Measurements from ENCODE around the gene RXRA. TPM values are rescaled to one million over a fixed set of nuclear protein-coding genes. Genes with fewer than 3 reads are reported as not detected.

Gene RXRA
- total RNA-seq, 1 experiment from 2014 or later = 31.6 TPM

- peaks cover 21% of the 10 kb centered on the region for H3K4me1 ChIP-seq (ENCODE audit: control insufficient read depth, insufficient read depth, low read length)
- no peaks in the 10 kb centered on the region for H3K36me3 ChIP-seq (ENCODE audit: control insufficient read depth, insufficient read depth, low read length)
- H3K27ac ChIP-seq (ENCODE audit: low read length) = peak overlapping the region; percentile 59
- CTCF ChIA-PET = no interaction called here
- TF ChIP-seq CTCF (IDR thresholded peaks at IDR 0.05) (no peak), POLR2AphosphoS5 (IDR thresholded peaks at IDR 0.05; ENCODE audit: low read depth, low read length) (no peak), TCF7L2 (IDR thresholded peaks at IDR 0.05; ENCODE audit: low read depth, low read length) (no peak), REST (IDR thresholded peaks at IDR 0.05; ENCODE audit: insufficient read depth in 1 of 2, low read depth in 2 of 2, low read length in 1 of 2) (no peak), SIN3A (IDR thresholded peaks at IDR 0.05; ENCODE audit: borderline replicate concordance, insufficient read depth, low read depth, low read length) (no peak)
- in situ Hi-C loops (cut with HindIII; ENCODE audit: low pct_unique_long_range_greater_than_20kb, low sequenced_read_pairs) (no loop called here), intact Hi-C loops (cut with micrococcal nuclease; ENCODE audit: unreplicated experiment) (no loop called here)
- peak; percentile 7; the same call in 1 of the 2 replicates for ATAC-seq
- H3K27me3 ChIP-seq (ENCODE audit: control insufficient read depth, insufficient read depth, low read length) = no peaks in the 10 kb centered on the region
- no peak overlapping the region for H3K4me3 ChIP-seq (ENCODE audit: low read depth in 2 of 2, low read length in 2 of 2)
- POLR2A ChIA-PET = no interaction called here
- no TSS peak for BruUV-seq (replicated peaks)
- no peak for DNase-seq (ENCODE audit: low read depth, low spot score)
- no peaks in the 10 kb centered on the region for H3K9me3 ChIP-seq (ENCODE audit: control insufficient read depth, insufficient read depth, low read depth, low read length)
Observed at GRCh38 chr9:134339183-134339806, 13.0 kb downstream of the RXRA start.

- DNase-seq (ENCODE audit: low read depth, low spot score) = no peak
- Histone ChIP-seq H3K27ac (ENCODE audit: low read length) (no peak overlapping the region), H3K27me3 (ENCODE audit: control insufficient read depth, insufficient read depth, low read length) (no peaks in the 10 kb centered on the region), H3K36me3 (ENCODE audit: control insufficient read depth, insufficient read depth, low read length) (no peaks in the 10 kb centered on the region), H3K9me3 (ENCODE audit: control insufficient read depth, insufficient read depth, low read depth, low read length) (no peaks in the 10 kb centered on the region), H3K4me1 (ENCODE audit: control insufficient read depth, insufficient read depth, low read length) (peaks cover 21% of the 10 kb centered on the region), H3K4me3 (ENCODE audit: low read depth in 2 of 2, low read length in 2 of 2) (no peak overlapping the region)
- no peak for ATAC-seq
- POLR2A ChIA-PET = no interaction called here
- TF ChIP-seq CTCF (IDR thresholded peaks at IDR 0.05) = no peak
- TF ChIP-seq TCF7L2 (IDR thresholded peaks at IDR 0.05; ENCODE audit: low read depth, low read length) = no peak
- TF ChIP-seq POLR2AphosphoS5 (IDR thresholded peaks at IDR 0.05; ENCODE audit: low read depth, low read length) = no peak
- no peak for TF ChIP-seq SIN3A (IDR thresholded peaks at IDR 0.05; ENCODE audit: borderline replicate concordance, insufficient read depth, low read depth, low read length)
- no peak for TF ChIP-seq REST (IDR thresholded peaks at IDR 0.05; ENCODE audit: insufficient read depth in 1 of 2, low read depth in 2 of 2, low read length in 1 of 2)
- BruUV-seq (replicated peaks) = no TSS peak
- intact Hi-C loops (cut with micrococcal nuclease; ENCODE audit: unreplicated experiment) (no loop called here), in situ Hi-C loops (cut with HindIII; ENCODE audit: low pct_unique_long_range_greater_than_20kb, low sequenced_read_pairs) (no loop called here)
- CTCF ChIA-PET = no interaction called here
Observed at GRCh38 chr9:134340475-134341160, 14.4 kb downstream of the RXRA start.

Measured in Panc1 (cell line).